Superior temporal gyrus (tissue), 1 donor: Measurements from ENCODE around the gene GXYLT1.
"Not testable (repeated sequence)": the region's sequence is repeated elsewhere in the genome, so short reads cannot be mapped to it uniquely, and the experiment has no call there.

ENCODE experiments used
- DNase-seq: peaks from one replicate; pipeline ENCODE4 v3.0.0-alpha.2; 2016; ENCODE audit errors: extremely low spot score

GXYLT1 gene

DNA sequence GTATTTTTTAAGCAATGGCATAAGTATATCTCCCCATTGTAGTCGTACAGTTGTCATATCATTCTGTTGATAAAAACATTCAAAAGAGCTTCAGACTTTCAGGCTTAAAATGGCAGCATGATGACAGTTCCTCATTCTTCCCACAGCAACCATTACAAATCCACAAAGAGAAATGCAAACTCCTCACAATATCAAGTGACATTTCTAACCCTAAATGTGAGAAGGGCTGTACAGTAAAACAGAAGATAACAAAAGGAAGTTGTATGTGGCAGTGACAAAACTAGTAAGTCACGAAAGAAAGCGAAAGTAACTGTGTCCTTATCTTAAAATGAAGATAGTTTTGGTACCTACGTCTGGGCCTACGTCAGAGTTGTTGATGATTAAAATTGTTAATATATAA lies 46.7 kb downstream of the GXYLT1 start:
- no peak for DNase-seq

DNA sequence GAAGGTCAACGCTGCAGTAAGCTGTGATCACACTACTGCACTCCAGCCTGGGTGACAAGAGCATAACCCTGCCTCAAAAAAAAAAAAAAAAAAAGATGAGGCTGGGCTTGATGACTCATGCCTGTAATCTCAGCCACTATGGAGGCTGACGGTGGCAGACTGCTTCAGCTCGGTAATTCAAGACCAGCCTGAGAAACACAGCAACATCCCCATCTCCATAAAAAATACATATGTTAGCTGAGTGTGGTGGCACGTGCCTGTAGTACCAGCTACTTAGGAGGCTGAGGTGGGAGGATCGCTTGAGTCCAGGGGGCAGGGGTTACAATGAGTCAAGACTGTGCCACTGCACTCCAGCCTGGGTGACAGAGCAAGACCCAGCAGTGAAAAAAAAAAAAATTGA lies 50.4 kb downstream of the GXYLT1 start:
- DNase-seq = no peak

DNA sequence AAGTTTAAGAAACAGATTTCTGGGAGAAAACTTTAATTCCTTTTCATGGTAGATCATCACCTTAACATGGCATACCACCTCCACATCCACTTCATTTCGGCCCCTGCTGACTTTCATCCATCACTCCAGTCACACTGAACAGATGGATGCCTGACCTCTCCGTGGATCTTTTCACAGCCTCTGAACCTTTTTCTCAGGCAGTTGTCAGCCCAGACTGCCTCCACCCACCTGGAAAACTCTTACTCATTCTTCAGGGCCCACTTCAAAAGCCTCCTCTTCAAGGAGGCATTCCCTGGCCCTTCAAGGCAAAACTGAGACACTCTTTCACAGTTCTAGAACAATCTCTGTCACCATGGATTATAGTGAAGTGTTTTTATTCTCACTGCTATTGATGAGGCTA lies 52.9 kb downstream of the GXYLT1 start:
- DNase-seq = no peak

DNA sequence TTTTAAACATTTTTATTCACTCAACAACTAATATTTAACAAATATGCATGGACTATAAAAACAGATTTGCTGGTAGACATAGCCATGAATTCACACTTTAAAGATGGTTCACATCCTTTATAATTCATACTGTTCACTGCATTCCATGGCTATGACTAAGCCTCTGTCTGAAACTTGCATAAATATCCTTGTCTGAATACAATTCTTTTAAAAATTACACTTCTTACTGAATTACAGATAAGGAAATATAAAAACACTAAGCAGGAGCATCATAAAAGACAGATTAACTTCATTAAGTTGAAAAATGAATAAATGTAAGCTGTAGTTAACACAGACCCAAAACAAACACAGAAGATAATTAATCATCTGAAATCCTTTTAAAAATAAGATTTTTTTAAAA lies 53.8 kb downstream of the GXYLT1 start:
- DNase-seq = no peak

DNA sequence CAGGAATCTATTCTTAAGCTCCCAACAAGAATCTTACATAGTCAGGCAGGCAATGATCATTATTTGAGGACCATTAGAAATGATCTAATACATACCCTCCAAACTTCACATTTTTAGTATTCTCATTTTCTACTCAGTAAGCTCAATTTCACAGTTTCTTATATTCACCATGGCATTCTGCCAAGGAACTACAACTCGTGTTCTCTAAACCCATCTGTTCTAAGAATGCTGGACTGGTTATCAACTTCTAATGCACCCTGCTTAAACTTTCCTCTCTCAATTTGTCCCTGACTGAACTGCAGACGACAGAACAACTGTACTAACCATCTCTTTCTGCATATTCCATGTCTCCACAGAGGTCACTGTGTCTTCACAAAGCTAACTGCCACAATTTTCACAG lies 58.6 kb downstream of the GXYLT1 start:
- peak; percentile 41 for DNase-seq

DNA sequence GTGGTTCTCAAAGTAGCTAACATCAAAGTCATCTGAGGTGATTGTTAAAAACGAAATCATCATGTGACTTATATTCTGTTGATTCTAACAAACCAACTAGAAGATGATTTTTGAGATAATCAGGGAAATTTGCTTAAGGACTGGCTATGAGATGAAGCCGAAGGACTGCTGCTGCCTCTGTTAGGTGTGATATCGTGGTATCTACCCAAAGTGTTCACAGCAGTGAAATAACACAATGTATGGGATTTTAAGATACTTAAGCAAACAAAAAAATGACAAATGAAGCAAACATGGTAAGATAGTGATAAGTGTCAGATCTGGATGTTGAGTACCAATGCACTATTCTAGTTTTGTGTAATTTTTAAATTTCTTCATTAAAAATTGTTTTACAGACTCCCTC lies 59.1 kb downstream of the GXYLT1 start:
- no peak for DNase-seq

DNA sequence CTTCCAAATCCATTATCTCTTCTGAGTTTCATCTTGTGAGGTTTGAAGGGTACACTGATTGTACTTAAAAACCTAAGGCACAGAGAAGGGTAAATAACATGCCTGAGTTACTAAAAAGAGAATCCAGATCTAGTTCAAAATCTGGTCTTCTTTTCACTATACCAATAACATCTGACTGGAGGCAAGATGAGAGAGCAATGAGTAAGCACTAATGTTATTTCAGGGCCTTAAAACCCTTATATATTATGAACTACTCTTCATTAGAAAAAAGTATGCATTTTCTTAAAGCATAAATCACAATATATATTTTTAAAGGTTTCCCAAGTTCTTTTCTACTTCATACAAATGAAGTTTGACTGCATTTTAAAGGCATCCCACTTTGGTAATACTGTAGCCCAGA lies 60.2 kb downstream of the GXYLT1 start:
- DNase-seq = no peak

DNA sequence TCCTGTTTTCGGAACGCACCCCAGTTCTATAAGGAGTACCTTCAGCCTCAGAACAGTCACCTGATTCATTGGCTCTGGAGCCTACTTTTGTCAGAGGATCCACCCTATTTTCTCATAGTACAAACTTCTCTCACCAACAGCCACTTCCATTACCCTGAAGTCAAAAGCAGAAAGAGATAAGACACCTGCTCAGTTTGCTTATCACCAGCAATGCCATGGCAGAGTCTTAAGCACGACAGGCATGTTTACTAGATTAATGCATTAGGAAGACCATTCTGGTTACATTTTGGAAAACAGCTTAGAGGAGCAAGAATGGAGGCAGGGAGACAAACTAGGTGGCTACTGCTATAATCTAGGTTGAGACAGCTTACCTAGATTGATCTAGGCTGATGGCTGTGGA lies 67.7 kb downstream of the GXYLT1 start:
- no peak for DNase-seq

DNA sequence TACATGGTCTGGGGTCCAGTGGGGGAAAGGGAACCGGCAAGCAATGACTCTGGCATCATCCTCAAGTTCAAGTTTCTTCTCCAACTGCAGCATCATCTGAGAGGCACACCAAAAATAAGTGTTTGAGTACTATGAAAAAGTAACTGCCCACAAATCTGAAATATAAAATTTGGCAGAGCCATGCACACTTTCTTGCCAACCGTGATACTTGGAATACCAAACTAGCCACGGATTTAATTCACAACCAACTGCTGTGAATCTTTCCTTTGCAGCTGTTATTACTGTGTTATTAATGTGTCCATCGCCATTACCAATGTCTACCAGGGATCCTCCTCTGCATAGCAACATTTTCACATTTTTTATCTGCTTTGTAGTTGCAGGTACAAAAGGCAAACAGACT lies 74.6 kb downstream of the GXYLT1 start:
- DNase-seq = peak; percentile 47

DNA sequence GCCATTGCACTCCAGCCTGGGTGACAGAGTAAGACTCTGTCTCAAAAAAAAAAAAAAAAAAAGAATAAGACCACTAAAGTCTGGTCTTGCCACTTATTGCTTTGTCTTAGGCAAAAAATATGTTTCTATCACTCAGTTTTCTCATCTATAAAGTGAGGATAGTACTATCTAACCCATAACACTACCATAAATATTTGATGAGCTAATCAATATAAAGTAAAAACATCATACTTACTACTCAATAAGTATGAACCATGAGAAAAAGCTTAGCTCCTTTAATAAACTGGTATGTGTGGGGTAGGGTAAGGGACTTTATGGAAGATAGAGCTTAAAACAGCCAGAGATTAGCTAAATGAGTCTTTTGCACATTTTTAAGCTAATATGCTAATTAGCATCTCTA lies 85.5 kb downstream of the GXYLT1 start:
- DNase-seq = no peak

DNA sequence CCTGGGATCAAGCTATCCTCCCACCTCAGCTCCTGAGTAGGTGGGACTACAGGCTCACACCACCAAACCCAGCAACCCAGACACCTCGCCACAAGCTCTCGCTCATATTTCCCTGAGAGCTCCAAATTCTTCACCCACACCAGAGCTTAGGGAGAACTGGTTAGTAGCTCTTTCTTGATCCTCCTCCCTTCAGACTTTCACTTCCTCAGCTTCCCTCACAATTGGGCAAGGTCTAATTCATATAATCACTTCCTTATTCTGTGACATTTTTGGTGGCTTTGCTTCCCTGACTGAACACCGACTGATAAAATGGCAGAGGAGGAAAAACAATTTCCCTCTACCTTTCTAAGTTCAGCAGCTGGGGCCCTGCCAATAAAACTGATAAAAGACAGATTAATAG lies 88.5 kb downstream of the GXYLT1 start:
- DNase-seq = no peak

DNA sequence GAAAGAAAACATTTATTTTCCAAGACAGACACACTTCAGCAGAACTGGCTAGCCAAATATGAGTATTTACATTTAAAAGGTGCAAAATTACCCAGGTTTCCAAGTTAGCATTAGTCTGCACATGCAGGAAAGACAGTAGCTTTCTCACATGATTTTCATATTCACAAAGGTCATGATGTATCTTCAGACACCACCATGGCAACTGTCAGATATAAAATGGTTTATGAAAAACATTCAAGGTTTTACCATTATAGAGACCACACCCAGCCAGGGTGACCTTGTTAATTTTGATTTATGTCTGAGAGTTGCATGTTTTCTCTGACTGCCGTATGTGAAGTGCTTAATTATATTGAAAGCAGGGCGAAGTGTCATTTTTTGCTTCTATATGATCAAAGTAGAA lies 91.2 kb downstream of the GXYLT1 start:
- DNase-seq = no peak

DNA sequence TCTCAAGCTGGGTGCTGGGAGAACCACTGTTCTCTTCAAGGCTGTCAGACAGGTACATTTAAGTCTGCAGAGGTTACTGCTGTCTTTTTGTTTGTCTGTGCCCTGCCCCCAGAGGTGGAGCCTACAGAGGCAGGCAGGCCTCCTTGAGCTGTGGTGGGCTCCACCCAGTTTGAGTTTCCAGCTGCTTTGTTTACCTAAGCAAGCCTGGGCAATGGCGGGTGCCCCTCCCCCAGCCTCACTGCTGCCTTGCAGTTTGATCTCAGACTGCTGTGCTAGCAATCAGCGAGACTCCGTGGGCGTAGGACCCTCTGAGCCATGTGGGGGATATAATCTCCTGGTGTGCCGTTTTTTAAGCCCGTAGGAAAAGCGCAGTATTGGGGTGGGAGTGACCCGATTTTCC lies 95.7 kb downstream of the GXYLT1 start:
- not testable (repeated sequence) for DNase-seq

DNA sequence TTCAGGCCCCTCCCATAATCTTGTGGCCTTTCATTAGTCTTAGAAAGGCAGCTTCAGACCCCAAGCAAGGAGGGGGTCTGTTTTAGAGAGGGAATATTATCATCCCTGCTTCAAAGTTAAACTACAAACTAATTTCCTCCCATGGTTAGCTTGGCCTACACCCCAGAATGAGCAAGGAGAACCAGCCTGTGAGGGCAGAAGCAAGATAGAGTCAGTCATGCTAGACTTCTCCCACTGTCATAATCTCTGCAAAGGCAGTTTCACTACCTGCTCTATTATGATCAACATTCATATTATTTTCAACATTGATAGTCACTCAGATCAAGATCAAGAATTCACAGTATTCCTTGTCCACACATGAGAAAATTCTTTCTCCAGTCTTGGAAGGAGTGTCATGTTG lies 105.1 kb downstream of the GXYLT1 start:
- no peak for DNase-seq

DNA sequence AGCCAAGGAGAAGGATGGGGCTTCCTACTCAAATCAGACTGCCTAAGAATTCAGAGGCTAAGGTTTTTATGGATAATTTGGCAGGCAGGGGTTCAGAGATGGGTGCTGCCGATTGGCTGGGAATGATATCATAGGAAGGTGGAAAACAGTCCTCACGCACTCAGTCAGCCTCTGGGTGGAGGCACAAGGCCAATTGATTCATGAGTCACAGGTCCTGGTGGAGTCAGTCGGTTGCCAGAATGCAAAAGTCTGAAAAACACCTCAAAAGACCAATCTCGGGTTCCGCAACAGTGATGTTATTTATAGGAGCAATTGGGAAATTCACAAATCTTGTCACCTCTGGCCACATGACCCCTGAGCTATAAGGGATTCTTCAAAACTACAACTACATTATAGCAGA lies 105.5 kb downstream of the GXYLT1 start:
- no peak for DNase-seq

DNA sequence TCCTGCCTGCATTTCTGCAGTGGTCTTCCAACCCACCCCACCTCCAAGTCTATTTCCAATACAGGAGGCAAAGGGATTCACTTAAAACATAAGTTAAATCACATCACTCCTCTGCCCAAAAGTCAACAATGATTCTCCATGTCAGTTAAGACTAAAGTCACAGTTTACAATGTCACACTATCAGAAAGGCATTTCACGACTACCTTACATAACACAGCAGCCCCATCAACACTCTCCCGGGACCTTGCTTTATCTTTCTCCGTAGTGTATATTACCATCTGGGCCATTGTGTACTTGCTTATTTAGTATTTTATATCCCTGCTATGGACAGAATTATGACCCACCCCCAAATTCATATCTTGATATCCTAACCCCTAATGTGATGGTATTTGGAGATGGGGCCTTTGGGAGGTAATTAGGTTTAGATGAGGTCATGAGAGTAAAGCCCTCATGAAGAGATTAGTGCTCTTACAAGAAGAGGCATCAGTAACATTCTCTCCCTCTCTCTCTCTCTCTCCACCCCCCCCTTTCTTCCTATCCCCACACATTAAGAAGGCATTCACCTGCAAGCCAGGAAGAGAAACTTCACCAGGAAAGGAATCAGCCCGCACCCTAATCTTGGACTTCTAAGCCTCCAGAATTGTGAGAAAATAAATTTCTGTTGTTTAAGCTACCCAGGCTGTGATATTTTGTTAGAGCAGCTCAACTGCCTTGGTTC lies 112.7 kb downstream of the GXYLT1 start:
- DNase-seq = no peak
